Measurements from ENCODE around the gene GRIK1.

GRIK1 gene

GRCh38 chr21:29490016-29490415, 449.8 kb downstream of the GRIK1 start:
- DNase-seq = no peak

- peak in 16 of 58 donors; percentile 3 to 73 (median 16) for DNase-seq
Measured at GRCh38 chr21:29487154-29487553, 452.6 kb downstream of the GRIK1 start.

Measured in anterior cingulate cortex (tissue), 58 donors.